NCI-H446 treated with DMSO at 0.1 percent for 48 hours (cell line): ENCODE measurements around the gene TRAF3.
"Not testable (repeated sequence)": the region's sequence is repeated elsewhere in the genome, so short reads cannot be mapped to it uniquely, and the experiment has no call there.

Experiments used
- DNase-seq: peaks from one replicate; lab custom pipeline; 2025; lab: John Stamatoyannopoulos, UW

Gene TRAF3

DNA sequence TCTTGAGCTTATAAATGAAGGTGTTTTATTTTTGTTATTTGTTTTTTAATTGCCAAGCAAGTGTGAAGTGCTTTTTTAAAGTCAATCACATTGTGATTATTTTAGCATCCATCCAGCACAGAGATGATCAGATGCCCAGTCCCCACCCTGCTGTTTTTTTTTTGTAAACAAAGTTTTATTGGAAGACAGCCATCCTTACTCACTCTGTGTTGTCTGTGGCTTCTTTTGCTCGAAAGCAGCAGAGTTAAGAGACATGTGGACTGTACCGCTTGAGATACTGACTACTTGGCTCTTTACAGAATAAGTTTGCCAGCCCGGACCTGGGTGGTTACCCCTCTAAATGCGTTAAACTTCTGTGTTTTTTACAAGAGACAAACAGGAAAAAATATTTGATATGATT, 114.3 kb downstream of the TRAF3 start:
- DNase-seq: peak; percentile 12

DNA sequence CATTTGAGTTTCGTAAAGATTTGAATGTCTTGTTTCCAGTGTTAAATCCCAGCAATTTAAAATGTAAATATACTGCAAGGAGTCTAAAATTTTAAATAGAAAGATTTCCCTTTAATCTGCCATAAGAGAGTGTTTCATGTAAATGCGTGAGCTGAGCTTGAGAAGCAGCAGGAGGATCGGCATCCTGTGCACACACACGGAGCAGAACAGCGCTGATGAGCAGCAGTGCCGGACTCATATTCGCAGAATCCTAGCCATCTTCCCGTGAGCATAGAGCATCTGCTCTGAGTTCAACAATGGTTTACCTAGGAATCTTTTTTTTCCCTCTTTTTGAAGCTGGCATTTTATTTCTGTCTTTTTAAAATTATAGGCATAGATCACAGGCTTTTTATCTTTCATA, 115.4 kb downstream of the TRAF3 start:
- no peak for DNase-seq

DNA sequence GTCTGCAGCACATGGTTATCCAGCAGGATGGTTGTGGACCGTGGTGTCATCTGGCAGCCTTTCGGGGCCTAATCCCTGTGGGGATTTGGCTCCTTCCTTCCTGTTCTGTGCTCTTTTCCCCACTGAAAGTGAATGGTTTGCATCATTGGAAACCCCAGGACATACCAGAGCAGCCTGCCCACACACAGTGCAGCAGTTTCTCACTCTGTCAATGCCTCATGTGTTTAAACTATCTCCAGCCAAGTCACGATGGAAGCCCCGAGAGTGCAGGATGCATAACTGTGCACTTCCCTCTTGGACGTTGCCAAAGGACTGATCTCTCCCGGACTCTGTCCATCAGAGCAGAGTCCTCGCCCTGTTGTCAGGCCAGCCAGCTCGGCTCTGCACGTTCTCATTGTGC, 116.2 kb downstream of the TRAF3 start:
- DNase-seq: no peak

DNA sequence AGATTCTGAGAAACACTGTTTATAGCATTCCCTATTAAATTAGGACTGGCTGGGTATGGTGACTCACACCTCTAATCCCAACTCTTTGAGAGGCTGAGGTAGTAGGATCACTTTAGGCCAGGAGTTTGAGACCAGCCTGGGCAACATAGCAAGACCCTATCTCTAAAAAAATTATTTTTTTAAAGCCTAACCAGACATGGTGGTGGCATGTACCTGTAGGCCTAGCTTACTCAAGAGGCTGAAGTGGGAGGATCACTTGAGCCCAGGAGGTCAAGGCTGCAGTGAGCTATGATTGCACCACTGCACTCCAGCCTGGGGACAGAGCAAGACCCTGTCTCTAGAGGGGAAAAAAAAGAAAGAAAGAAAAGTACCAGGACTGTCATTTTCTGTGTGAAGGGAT, 119.5 kb downstream of the TRAF3 start:
- DNase-seq: not testable (repeated sequence)

DNA sequence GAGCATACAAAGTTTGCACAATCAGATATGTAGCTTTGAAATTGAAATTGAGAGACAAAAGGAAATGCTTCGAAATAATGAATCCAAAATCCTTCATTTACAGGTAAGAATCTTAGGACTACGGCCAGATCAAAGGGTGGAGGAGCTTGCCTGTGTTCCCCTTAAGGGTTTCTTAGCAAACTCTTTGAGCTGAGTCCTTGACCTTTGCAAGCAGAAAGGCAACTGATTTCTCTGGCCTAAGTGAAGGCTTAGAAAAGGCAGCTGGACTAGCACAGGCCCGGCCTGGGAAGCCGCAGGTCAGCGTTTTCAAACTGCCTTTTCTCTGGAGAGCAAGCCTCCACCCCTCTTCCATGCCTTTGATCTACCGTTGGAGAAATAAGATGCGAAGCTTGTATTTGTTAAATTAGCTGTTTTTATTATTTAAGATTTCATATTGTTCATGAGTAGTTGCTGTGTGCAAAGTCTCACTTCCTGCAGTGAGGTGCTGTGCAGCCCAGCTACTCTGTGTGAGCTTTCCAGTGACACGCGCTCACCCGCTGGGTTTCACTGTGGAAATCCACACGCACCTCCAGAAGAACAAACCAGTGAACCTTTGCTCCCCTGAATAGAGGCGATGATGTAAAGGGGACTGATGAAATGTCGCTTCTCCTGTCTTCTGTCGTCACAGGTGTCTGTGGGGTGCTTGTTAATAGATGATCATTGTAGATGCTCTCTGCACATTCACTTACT, 120.2 kb downstream of the TRAF3 start:
- DNase-seq: no peak

DNA sequence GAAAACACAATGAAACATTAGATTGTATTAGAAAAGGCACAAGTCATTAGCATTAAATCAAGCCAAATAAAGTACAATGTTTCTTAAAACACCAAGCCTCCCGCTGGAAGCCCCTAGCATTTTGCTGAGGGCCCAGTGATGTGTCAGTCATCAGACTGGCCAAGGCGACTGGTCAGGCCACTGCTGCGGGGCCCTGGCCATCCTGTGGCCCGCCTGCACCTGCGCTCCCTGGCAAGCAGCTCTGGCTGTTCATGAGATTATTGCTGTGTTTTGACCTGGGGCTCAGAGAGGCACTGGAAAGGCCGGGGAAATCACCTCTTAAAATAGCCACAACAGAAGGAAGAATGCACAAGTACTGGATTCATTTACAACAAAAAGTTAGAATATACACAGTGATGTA, 121.0 kb downstream of the TRAF3 start:
- no peak for DNase-seq

DNA sequence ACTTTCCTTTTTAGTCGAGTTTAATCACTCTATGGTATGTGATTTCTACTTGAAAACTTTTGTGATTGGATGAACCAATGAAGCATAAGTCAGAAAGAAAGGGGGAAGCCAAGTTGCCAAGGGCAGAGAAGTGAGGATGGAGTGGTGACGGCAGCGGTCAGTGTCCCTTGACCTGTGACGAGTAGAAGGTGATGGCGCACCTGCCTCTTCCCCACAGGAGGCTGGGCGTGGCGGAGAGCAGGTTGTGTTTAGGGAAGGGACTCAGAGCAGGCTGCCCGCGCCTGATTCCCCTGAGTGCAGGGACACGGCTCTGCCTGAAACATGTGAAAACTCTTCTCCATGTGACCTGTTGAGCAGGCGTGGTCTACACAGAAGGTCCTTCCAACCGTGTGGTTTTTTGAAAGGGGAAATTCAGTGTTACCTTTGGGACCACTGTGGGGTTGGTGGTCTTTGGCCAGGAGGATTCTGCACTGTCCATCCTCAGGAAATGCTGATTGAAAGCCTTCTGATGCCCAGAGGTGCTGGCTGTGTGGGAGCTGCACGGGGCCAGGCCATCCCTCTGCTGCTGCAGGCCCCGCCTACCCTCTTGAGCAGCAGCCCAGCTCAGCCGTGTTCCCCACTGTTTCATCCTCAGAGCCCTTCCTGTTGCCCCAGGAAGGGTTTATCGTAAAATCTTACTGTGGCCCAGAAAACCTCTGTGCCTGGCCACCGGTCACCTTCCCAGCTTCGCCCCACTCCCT, 121.7 kb downstream of the TRAF3 start:
- no peak for DNase-seq

DNA sequence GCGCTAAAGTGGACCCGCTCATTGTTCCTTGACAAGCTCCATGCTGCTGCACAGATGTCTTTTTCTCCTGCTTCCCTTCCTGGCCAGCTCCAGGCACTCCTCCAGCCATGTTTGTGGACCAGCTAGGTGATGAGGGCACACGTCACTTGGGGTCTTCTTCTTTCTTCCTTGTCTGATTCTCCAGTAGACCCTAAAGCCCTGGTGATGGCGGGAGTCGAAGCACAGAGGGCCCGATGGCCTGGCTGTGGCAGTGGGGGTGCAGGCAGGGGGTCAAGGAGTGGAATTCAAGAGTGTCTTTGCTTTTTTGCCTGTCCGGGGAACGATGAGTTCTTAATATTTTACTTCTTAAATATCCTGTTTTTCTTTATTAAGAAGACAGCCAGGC, 122.3 kb downstream of the TRAF3 start:
- DNase-seq: no peak

DNA sequence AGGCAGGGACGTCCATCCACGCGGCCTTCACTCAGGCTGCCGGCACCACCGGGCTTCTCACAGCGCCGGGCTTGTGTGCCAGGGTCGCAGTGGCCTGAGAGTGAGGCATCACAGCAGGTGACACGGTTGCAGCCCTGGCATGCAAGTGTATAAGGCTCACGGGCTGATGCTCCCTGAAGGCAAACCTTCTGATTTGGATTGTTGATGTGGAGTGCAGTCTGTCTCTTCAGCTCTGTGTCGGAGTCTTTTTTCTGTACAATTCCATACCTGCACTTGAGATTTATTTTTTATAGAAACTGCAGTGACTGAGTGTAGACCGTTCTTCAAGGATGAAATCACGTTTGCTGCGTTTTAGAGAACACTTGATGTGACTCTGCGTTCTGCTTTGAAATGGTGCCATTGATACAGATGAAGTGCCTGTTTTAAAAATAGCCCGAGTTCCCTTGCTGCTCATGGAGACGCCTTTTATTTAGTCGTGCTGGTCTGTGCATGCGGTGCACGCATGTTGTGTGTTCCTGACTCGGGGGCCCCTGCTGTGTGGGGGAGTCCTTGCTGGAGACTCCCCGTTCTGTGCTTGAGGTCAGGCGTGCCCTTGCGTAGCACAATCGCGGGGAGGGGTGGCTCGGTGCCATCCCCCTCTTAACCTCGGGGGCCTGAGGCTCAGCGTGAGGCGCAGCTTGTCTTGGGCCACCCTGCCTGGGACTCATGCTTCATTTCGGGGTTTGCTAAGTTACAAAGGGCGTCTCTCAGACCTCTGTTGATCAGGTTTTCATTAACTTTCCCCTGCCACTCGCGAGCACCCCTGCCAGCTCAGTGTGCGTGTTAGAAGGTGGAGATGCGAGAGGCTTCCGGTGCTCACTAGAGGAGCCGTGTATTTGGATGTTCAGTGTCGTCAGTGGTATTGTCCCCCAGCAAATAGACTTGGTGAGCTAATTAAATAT, 123.7 kb downstream of the TRAF3 start:
- DNase-seq: no peak

DNA sequence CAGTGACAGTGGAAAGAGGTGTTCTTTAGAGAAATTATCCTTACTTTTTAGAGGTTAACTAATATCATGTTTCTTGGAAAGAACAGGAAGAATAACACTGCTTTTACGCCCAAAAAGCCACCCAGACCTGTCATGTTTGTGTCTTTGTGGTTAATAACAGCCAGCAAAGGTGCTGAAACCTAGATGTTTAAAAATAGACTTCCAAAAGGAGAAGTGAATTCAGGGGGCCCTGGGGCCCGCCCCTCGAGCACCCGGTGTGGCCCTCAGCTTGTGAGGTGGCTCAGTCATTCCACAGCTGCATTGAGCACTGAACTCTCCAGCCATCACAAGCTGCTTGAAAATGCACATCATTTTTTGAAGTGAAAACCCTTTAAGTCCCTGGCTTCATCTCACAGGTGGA, 124.4 kb downstream of the TRAF3 start:
- DNase-seq: no peak

DNA sequence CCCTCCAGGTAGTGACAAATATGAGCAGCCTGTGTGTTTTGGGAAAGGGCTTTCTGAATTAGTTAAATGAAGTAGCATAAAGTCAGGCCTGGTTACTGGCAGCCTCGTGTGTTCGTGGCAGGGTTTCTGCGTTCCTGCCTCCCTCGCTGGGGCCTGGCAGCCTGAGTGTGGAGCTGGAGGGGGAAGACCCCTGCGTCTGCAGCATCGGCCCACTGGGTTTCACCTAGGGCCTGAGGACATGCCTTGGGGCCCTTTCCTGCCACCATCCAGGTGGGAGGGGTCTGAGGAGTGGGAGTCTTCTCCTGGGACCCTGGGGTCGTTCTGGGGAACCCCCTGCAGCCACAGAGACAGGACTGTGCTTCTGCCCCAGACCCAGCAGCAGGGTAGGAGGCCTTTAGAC, 124.8 kb downstream of the TRAF3 start:
- no peak for DNase-seq

DNA sequence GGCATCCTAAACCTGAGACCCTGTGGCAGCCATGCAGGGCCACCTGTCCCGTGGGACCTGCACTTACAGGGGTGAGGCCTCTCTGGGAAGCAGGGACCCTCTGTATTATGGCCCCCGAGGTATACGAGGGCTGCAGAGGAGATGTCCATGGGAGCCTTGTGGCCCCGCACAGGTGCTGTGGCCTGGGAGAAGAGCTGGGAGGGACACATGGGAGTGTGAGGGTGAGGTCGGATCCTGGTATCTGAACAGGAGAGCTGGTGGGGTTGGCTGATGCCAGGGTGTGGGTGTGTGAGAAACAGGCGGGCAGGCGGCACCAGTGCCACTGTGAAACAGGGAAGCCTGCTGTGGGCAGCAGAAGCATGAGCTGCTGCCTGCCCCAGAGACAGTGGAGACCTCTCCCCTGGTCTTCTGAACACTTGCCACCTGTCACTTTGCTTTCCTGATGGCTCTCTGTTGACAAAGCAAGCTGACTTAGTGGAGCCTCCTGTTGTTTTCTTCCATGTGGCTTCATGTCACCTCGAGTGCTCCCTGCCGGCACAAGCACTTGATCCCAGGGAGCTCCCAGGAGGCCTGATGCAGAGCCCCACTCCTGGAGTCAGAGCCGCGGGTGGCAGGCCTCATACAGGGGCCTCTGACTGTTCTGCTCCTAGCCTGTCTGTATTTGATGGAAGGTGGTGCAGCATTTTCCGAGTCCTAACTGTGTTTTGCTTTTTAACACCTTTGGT, 125.4 kb downstream of the TRAF3 start:
- DNase-seq: no peak

DNA sequence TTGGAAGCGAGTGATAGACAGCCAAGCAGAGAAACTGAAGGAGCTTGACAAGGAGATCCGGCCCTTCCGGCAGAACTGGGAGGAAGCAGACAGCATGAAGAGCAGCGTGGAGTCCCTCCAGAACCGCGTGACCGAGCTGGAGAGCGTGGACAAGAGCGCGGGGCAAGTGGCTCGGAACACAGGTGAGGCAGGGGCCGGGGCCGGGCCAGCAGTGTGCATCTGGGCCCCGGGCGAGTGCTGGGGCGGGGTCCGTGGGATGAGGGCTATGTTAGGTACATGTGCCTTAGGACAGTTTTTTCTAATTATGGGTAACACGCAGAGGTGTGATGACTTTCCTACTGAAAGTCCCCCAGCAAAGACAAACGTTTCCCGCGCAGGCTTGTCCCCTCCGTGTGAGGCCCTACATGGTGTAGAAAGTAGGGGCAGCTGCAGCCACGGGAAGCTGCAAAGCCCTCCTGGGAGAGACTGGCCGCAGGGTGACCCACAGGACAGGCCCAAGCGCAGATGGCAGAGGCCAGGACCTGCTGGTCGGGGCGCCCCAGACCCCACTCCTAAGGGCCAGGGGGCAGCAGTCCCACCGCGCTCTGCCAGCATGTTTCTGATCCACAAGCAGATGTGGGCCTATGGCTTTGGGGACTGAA, 126.1 kb downstream of the TRAF3 start:
- no peak for DNase-seq

DNA sequence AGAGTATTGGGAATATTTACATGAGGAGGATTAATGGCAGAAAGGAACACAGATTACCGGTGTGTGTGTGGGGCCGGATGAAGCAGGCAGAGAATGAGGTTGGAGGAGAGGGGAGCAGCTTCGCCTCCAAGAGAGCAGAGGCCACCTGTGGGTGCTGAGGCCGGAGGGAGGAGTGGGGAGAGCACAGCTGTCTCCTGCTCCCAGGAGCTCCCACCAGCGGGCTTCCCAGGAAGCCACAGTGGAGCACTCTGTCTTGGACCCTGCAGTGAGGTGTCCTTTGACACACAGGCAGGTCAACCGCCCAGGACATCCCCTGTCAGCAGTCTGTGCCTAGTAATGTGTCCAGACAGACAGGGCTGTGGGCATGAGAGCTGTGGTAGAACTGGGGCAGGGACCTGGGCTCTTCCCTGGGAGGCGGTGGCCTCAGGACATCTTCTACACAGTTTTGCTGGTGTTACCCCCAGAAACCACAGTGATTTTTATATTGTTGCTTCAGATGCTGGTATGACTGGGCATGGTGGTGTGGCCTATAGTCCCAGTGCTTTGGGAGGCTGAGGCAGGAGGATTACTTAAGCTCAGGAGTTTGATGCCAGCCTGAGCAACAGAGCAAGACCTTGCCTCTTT, 126.8 kb downstream of the TRAF3 start:
- no peak for DNase-seq

DNA sequence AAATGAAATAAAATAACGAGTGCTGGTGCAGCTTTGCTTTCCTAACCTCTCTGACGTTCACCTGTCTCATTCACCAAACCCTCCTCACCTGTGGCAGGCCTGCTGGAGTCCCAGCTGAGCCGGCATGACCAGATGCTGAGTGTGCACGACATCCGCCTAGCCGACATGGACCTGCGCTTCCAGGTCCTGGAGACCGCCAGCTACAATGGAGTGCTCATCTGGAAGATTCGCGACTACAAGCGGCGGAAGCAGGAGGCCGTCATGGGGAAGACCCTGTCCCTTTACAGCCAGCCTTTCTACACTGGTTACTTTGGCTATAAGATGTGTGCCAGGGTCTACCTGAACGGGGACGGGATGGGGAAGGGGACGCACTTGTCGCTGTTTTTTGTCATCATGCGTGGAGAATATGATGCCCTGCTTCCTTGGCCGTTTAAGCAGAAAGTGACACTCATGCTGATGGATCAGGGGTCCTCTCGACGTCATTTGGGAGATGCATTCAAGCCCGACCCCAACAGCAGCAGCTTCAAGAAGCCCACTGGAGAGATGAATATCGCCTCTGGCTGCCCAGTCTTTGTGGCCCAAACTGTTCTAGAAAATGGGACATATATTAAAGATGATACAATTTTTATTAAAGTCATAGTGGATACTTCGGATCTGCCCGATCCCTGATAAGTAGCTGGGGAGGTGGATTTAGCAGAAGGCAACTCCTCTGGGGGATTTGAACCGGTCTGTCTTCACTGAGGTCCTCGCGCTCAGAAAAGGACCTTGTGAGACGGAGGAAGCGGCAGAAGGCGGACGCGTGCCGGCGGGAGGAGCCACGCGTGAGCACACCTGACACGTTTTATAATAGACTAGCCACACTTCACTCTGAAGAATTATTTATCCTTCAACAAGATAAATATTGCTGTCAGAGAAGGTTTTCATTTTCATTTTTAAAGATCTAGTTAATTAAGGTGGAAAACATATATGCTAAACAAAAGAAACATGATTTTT, 128.2 kb downstream of the TRAF3 start:
- DNase-seq: no peak

DNA sequence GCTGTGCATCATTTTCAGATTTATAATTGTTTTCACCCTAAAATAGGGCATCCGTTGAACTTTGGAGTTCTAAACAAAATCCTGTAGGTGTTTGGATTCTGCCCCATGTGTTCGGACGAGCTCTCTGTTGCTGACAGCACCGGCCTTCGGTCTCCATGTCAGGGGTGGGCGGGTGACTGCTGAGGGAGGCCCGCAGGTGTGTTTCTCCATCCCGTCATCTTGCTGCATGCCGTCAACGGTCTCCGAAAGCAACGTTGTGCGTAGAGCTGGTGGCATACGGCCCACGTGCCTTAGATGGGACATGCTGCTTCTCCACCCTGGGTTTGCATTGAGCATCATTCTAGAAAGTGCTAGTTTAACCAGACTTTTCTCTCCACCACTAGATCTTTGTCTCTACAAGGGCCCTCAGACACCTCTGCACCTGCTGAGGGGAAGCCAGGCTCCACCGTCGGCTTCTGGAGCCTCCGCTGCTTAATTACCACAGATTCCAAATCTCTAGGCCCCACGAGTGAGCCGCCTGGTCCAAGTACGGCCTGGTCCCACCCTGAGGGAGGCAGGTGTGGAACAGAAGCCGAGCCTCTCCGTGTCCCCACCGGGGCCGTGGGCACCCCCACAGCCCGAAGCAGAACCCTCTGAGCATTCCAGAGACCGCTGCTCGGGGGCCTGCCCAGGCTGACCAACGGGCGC, 129.5 kb downstream of the TRAF3 start:
- no peak for DNase-seq

DNA sequence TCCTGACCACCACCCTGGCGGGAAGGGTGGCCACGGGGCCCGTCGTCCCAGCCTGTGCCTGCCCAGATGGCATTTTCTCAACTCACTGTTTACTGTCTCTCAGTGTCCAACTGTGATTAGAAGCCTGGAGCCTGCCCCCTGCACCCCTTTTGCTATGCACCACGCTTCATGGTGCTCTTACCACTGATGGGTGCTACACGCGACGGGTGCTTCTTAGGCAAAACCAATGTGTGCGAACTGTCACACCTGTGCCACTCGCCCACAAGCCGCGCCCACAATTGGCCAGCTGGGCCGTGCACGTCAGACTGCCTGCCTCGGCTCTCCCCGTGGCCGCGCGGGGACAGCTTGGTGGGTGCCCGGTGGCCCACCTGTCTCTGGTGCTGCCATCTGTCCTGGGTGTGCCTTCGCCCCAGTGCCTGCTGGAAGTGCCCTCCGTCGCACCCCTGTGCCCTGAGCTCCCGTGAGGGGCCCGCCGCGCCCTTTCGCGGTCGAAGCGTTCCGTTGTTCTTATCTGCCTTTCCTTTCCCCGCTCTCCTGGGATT, 130.1 kb downstream of the TRAF3 start:
- no peak for DNase-seq

DNA sequence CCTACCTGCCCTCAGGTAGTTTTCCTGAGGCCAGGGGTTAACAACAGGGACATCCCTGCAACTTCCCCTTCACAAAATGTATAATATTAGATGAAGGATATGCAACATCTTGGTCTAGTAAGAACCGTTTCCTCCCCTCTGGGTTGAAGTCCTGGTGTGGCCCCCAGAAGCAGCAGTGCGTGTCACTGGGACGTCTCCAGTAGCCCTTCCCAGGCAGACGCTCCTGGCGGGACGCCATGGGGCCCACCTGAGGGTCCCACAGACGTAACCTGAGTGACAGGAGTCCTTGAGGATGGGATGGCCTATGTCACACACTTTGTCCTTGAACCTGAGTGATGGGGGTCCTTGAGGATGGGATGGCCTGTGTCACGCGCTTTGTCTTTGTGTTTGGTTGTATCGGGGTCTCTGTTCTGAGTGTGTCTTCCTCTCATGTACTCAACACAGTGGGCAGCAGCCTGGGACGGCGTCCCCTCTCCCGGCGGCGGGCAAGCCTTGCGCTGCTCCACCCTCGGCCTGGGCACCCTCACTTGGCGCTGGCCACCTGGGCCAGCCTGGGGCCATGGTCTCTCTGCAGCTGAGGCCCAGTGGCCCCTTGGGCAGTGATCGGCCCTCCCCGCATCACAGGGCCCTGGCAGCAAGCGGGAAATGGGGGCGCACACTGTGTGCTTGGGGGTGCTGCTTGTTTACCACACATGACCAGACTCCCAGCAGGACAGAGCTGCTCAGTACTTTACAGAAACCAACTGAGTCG, 130.9 kb downstream of the TRAF3 start:
- no peak for DNase-seq
